B cell (primary cell): ENCODE measurements around the gene VSTM1. TPM values are rescaled to one million over a fixed set of nuclear protein-coding genes. Genes with fewer than 3 reads are reported as not detected.
A peak's percentile ranks its signal among the peaks of the same experiment; 100 is the strongest.

Experiments used
- ATAC-seq: fragments of 200-7000 bp; cut with Tn5 transposase; one replicate; pipeline ENCODE4 v1.10.0; 2021; ENCODE audit warnings: low read depth, mild to moderate bottlenecking, moderate number of reproducible peaks, moderate library complexity
- CTCF ChIA-PET: fragments of 350-600 bp; sonication (Branson Sonifier 250); formaldehyde crosslinking; loops from one replicate; lab custom pipeline; 2021; ENCODE audit warnings: antibody characterized with exemption, inconsistent platforms; lab: Charles Lee
- POLR2A ChIA-PET: fragments of 350-600 bp; sonication (Branson Sonifier 250); formaldehyde crosslinking; loops from one replicate; lab custom pipeline; 2021; ENCODE audit warnings: antibody characterized with exemption; lab: Charles Lee
- DNase-seq: peaks from one replicate; pipeline ENCODE4 v3.0.0; 2013
- H2AFZ ChIP-seq: 2 replicates; pipeline ENCODE4 v1.6.1; 2012; ENCODE audit warnings: mild to moderate bottlenecking, low read depth, low read length; ENCODE audit not compliant: insufficient read depth, poor library complexity, severe bottlenecking
- H3K27ac ChIP-seq, 2 donors: 1 replicate in 1 of 2; 2 replicates in 1 of 2; pipeline ENCODE4 v1.5.1; 2012 to 2013; ENCODE audit warnings: low read length in 2 of 2, mild to moderate bottlenecking in 2 of 2, moderate library complexity in 1 of 2
- H3K27me3 ChIP-seq, 4 experiments: fragments of 200-600 bp in 1 of 4; sonication (generic) in 1 of 4; replicated peaks in 1 of 4; 1 replicate in 2 of 4; 2 replicates in 2 of 4; pipeline versions ENCODE4 v1.6.1 to v1.7.0; 2013 to 2016; ENCODE audit warnings: low read length in 3 of 4, mild to moderate bottlenecking in 2 of 4, mixed read lengths in 1 of 4, moderate library complexity in 1 of 4; ENCODE audit not compliant: insufficient read depth in 4 of 4, control insufficient read depth in 3 of 4; ENCODE audit errors: control extremely low read depth in 1 of 4
- H3K36me3 ChIP-seq, 2 experiments: replicated peaks in 1 of 2; 1 replicate in 1 of 2; 2 replicates in 1 of 2; pipeline versions ENCODE4 v1.6.1 to v1.7.1; 2013; ENCODE audit warnings: low read length in 1 of 2; ENCODE audit not compliant: insufficient read depth in 2 of 2, control insufficient read depth in 1 of 2; ENCODE audit errors: control extremely low read depth in 1 of 2, extremely low read depth in 1 of 2
- H3K4me1 ChIP-seq, 2 donors: fragments of 200-600 bp in 1 of 2; sonication (generic) in 1 of 2; 1 replicate in 1 of 2; 2 replicates in 1 of 2; pipeline versions ENCODE4 v1.5.1 to v1.6.1; 2013 to 2017; ENCODE audit warnings: low read length in 2 of 2; ENCODE audit not compliant: control insufficient read depth in 2 of 2, insufficient read depth in 2 of 2
- H3K4me2 ChIP-seq: replicated peaks from 2 replicates; pipeline ENCODE3; 2012; ENCODE audit warnings: mild to moderate bottlenecking, low read depth, low read length; ENCODE audit not compliant: poor library complexity, severe bottlenecking
- H3K4me3 ChIP-seq, 5 experiments: fragments of 200-600 bp in 1 of 5; sonication (generic) in 1 of 5; 1 replicate in 3 of 5; 2 replicates in 2 of 5; pipeline versions ENCODE4 v1.5.1 to v1.7.0; 2011 to 2016; ENCODE audit warnings: low read length in 4 of 5, mild to moderate bottlenecking in 4 of 5, low read depth in 2 of 5, control low read depth in 1 of 5, moderate library complexity in 1 of 5; ENCODE audit not compliant: insufficient read depth in 1 of 5; ENCODE audit errors: control extremely low read depth in 1 of 5, extremely low read depth in 1 of 5
- H3K79me2 ChIP-seq: fragments of 200-600 bp; sonication (generic); one replicate; pipeline ENCODE4 v1.6.0; 2016; ENCODE audit warnings: low read length; ENCODE audit not compliant: control insufficient read depth, insufficient read depth
- H3K9ac ChIP-seq: fragments of 200-600 bp; sonication (generic); 2 replicates; pipeline ENCODE4 v1.6.1; 2017; ENCODE audit warnings: mild to moderate bottlenecking, low read length, moderate library complexity
- H3K9me3 ChIP-seq, 3 donors: one replicate each; pipeline versions ENCODE4 v1.6.1 to v1.7.1; 2013; ENCODE audit warnings: low read length in 2 of 3; ENCODE audit not compliant: control insufficient read depth in 2 of 3, insufficient read depth in 1 of 3; ENCODE audit errors: control extremely low read depth in 1 of 3
- H4K20me1 ChIP-seq: 2 replicates; pipeline ENCODE4 v1.6.0; 2012; ENCODE audit warnings: mild to moderate bottlenecking, low read length; ENCODE audit not compliant: insufficient read depth, control insufficient read depth, poor library complexity, severe bottlenecking
- H3K27ac Mint-ChIP-seq: one replicate; pipeline ENCODE4 v1.8.0; 2021; ENCODE audit warnings: mixed read lengths
- H3K27me3 Mint-ChIP-seq: one replicate; pipeline ENCODE4 v1.8.0; 2021; ENCODE audit warnings: mixed read lengths
- H3K4me1 Mint-ChIP-seq: one replicate; pipeline ENCODE4 v1.8.0; 2021; ENCODE audit warnings: mixed read lengths
- H3K4me3 Mint-ChIP-seq: one replicate; pipeline ENCODE4 v1.8.0; 2021; ENCODE audit warnings: mixed read lengths
- H3K9me3 Mint-ChIP-seq: one replicate; pipeline ENCODE4 v1.8.0; 2022; ENCODE audit warnings: mixed read lengths; ENCODE audit not compliant: insufficient read depth
- EZH2 ChIP-seq: IDR thresholded peaks from 2 replicates; pipeline ENCODE4 v1.6.1; 2012; ENCODE audit warnings: borderline replicate concordance, low read depth, mild to moderate bottlenecking, moderate library complexity, low read length; ENCODE audit not compliant: insufficient read depth, poor library complexity, severe bottlenecking
- WGBS: methylation state at CpG from one replicate; pipeline ENCODE4 v1.1.5; 2013; ENCODE audit warnings: missing lambda C conversion rate; ENCODE audit not compliant: insufficient coverage; 5-methylcytosine and 5-hydroxymethylcytosine counted together
- intact Hi-C: fragments of 100-400 bp; cut with micrococcal nuclease; formaldehyde crosslinking; loops from one replicate; pipeline ENCODE4 v1.10.0; 2022
- polyA plus RNA-seq: library from polyadenylated mRNA; depleted of rRNA; stranded (reverse); fragments of >200 nt; gene quantifications from 2 replicates; pipeline ENCODE4 v1.2.3, GENCODE V29; 2012
- total RNA-seq, 2 donors: library from RNA; stranded (reverse); fragments of 120-200 nt in 1 of 2; gene quantifications; 1 replicate in 1 of 2; 2 replicates in 1 of 2; pipeline versions ENCODE4 v1.2.3 to v1.2.4, GENCODE V29; 2013 to 2022
- TF ChIP-seq, protein P1 (sequence below): fragments of 200-600 bp; IDR thresholded peaks from one replicate; pipeline ENCODE4 v1.8.0; 2022; ENCODE audit warnings: antibody characterized with exemption, mild to moderate bottlenecking

The VSTM1 gene
- total and polyA plus RNA-seq, 2 donors (not counting 1 experiment from before 2014, with no cell fraction given) = 0.82 TPM; not detected in 1

DNA sequence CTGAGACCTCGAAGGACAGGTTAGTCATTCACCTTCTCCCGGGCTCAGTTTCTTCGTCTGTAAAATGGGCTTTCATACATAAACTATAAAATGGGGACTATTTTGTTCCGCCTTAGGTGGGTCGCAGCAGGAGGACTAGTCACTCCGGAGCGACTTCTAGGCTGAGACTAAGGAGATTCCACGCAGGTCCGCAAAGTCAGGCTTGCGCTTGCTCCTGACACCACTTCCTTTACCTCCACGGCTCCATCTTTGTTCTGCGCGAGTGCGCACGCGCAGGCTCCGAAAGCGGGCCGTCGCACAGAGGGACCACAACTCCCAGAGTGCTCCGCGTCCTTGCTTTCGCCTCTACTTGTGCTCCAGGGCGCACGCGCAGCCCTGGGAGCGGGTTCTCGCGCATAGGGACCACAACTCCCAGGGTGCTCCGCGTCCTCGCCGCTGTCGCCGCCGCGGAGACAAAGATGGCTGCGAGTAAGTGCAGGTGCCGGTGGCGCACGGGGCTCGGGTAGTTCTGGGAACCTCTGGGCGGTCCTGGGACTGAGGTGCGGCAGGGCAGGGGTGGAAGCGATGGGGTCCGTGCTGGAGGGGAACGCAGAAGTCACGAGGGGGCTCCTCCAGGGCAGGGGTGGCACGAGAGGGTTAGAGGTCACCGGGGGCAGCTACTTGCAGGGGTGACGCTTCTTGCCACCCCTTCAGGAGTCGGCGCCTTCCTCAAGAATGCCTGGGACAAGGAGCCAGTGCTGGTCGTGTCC lies 38.9 kb upstream of the VSTM1 start, which contains the start of gene NDUFA3:
Gene NDUFA3 (plus strand): TSS at position 435 of the 749 bp plus-strand sequence. CDS start 24 bp downstream, at position 459.
- Mint-ChIP-seq H3K4me1 (peaks cover 20% of the 10 kb centered on the region), H3K9me3 (no peaks in the 10 kb centered on the region), H3K4me3 (peak within 1 kb of the TSS; percentile 100), H3K27me3 (no peaks in the 10 kb centered on the region), H3K27ac (peak within 1 kb of the TSS; percentile 89)
- peak within 1 kb of the TSS; percentile 59 to 90 (median 76) for H3K4me3 ChIP-seq
- H3K9ac ChIP-seq = peak within 1 kb of the TSS; percentile 76
- H4K20me1 ChIP-seq = peaks cover 3% of the 10 kb centered on the region
- peak within 1 kb of the TSS; percentile 59 to 74 for H3K27ac ChIP-seq
- H3K4me2 ChIP-seq = peak within 1 kb of the TSS; percentile 92
- ChIA-PET POLR2A (interaction anchor here (0.7 to 2.4 kb wide), 3 partner anchors 11 to 34 kb away, joined by 3 to 15 read pairs (median 4); partner anchors contain the start of genes CNOT3, PRPF31 and TFPT), CTCF (interaction anchor here (0.6 to 1.7 kb wide), 3 partner anchors 12 to 1414 kb away, joined by 3 to 8 read pairs (median 3); partner anchors contain the start of genes PRPF31 and TFPT)
- WGBS = 2% methylated on average over 52 of the region's 54 CpGs
- ATAC-seq (peak; percentile 99), DNase-seq (peak; percentile 99)
- H3K79me2 ChIP-seq = peaks cover 38% of the 10 kb centered on the region
- H3K9me3 ChIP-seq = peaks cover 0 to 8% (median 0%) of the 10 kb centered on the region in 3 donors
- H2AFZ ChIP-seq = peak within 1 kb of the TSS; percentile 88
- intact Hi-C loops = loop anchor here (1.0 to 5.0 kb wide), 6 partner anchors 13 to 905 kb away; partner anchors contain the start of genes CNOT3, LENG1, MYADM and PRPF31
- no peaks in the 10 kb centered on the region for H3K27me3 ChIP-seq
- H3K36me3 ChIP-seq = peaks cover 0 to 6% of the 10 kb centered on the region in 2 experiments
- peaks cover 6 to 13% of the 10 kb centered on the region in 2 donors for H3K4me1 ChIP-seq
- no peak for TF ChIP-seq EZH2
- TF ChIP-seq, protein P1, sequence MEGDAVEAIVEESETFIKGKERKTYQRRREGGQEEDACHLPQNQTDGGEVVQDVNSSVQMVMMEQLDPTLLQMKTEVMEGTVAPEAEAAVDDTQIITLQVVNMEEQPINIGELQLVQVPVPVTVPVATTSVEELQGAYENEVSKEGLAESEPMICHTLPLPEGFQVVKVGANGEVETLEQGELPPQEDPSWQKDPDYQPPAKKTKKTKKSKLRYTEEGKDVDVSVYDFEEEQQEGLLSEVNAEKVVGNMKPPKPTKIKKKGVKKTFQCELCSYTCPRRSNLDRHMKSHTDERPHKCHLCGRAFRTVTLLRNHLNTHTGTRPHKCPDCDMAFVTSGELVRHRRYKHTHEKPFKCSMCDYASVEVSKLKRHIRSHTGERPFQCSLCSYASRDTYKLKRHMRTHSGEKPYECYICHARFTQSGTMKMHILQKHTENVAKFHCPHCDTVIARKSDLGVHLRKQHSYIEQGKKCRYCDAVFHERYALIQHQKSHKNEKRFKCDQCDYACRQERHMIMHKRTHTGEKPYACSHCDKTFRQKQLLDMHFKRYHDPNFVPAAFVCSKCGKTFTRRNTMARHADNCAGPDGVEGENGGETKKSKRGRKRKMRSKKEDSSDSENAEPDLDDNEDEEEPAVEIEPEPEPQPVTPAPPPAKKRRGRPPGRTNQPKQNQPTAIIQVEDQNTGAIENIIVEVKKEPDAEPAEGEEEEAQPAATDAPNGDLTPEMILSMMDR = no peak
